Progenitor cell of endocrine pancreas (in vitro differentiated cells): ENCODE results near the gene SHTN1. TPM values are rescaled to one million over a fixed set of nuclear protein-coding genes. Genes with fewer than 3 reads are reported as not detected.

Source experiments
- DNase-seq: peaks from one replicate; pipeline ENCODE4 v3.0.0; 2021; ENCODE audit warnings: low spot score; ENCODE audit not compliant: unreplicated experiment
- H3K27ac Mint-ChIP-seq: 2 replicates; pipeline ENCODE4 v1.8.0; 2021; ENCODE audit warnings: mild to moderate bottlenecking, moderate library complexity, mixed read lengths
- H3K27me3 Mint-ChIP-seq: 2 replicates; pipeline ENCODE4 v1.8.0; 2021; ENCODE audit warnings: mixed read lengths
- H3K36me3 Mint-ChIP-seq: 2 replicates; pipeline ENCODE4 v1.8.0; 2022; ENCODE audit warnings: mixed read lengths; ENCODE audit not compliant: insufficient read depth
- H3K4me1 Mint-ChIP-seq: 2 replicates; pipeline ENCODE4 v1.8.0; 2021; ENCODE audit warnings: low read depth, mixed read lengths
- H3K4me3 Mint-ChIP-seq: 2 replicates; pipeline ENCODE4 v1.8.0; 2021; ENCODE audit warnings: low read depth, mild to moderate bottlenecking, moderate library complexity, mixed read lengths
- H3K9me3 Mint-ChIP-seq: 2 replicates; pipeline ENCODE4 v1.8.0; 2021; ENCODE audit warnings: low read depth, mixed read lengths
- total RNA-seq: library from RNA; stranded (reverse); gene quantifications from 2 replicates; pipeline ENCODE4 v1.2.1, GENCODE V29; 2021
- TF ChIP-seq, protein P1 (sequence below): fragments of 200-600 bp; sonication (generic); IDR thresholded peaks from one replicate; pipeline ENCODE4 v1.5.0; 2021; ENCODE audit warnings: antibody characterized with exemption, mild to moderate bottlenecking; ENCODE audit not compliant: unreplicated experiment

Gene SHTN1
- total RNA-seq, 1 donor from 2014 or later = 46.9 TPM

DNA sequence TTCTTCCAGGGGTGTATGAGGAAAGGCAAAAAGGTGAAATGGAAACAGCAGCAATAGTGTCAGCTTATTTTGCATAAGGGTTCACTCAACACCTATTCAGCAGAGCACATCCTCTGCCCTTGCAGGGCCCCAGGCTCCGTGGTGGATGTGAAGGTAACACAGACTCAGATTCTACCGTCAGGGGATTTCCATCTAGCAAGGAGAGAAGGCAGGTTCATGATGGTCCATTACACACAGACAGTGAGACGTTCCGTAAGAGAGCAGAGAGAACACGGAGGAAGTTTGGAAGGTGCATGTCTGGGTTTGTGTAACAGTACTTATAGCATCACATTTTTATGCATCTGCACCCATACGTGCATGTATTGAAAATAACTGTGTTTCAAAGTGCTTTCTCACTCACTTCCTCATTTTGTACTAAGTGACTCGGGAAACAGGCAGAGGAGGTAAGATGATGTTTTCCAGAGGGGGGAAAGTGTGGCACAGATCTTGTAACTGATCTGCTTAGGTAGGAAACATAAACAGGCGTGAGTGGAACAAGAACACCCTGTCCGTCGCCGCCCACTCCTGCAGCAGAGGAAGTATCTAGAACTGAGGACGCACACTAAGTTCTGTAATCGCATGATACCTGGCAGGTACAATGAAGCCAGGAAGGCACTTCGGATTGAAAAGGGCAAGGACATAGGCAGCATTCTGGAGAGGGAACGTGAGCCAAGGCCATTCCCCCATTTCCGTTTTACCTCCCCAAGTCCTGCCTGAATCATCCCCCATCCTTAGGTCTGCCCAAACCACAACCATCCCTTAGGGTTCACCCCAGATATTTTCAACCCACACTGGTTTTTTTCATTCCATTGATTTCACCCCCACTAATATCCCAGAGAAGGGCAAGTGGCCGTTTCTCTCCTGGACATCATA, 156.7 kb downstream of the SHTN1 start:
- no peaks in the 10 kb centered on the region for H3K9me3 Mint-ChIP-seq
- peaks cover 15% of the 10 kb centered on the region for H3K27me3 Mint-ChIP-seq
- TF ChIP-seq, protein P1, sequence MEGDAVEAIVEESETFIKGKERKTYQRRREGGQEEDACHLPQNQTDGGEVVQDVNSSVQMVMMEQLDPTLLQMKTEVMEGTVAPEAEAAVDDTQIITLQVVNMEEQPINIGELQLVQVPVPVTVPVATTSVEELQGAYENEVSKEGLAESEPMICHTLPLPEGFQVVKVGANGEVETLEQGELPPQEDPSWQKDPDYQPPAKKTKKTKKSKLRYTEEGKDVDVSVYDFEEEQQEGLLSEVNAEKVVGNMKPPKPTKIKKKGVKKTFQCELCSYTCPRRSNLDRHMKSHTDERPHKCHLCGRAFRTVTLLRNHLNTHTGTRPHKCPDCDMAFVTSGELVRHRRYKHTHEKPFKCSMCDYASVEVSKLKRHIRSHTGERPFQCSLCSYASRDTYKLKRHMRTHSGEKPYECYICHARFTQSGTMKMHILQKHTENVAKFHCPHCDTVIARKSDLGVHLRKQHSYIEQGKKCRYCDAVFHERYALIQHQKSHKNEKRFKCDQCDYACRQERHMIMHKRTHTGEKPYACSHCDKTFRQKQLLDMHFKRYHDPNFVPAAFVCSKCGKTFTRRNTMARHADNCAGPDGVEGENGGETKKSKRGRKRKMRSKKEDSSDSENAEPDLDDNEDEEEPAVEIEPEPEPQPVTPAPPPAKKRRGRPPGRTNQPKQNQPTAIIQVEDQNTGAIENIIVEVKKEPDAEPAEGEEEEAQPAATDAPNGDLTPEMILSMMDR = no peak
- H3K36me3 Mint-ChIP-seq = no peaks in the 10 kb centered on the region
- H3K4me3 Mint-ChIP-seq = peak overlapping the region; percentile 89
- H3K27ac Mint-ChIP-seq = peak overlapping the region; percentile 96
- H3K4me1 Mint-ChIP-seq = peaks cover 23% of the 10 kb centered on the region
- no peak for DNase-seq

DNA sequence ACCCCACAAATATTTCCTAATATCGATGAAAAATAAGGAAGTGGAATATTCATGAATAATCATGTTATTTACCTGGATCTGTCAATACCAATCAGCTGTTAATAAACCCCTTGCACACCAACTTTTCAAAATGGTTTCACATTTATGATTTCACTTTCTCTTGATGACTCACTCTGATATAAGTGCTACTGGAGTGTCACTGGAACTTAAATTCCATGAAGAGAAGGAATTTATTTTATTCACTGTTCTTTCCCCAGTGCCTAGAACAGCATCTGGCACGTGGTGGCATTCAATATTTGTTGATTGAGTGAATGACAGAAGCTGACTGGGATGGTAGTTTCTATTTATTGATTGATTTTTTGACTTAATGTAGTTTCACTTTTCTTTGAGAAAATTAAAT, 159.2 kb downstream of the SHTN1 start:
- TF ChIP-seq, protein P1 = no peak
- Mint-ChIP-seq H3K36me3 (no peaks in the 10 kb centered on the region), H3K4me3 (no peak overlapping the region), H3K27ac (no peak overlapping the region), H3K27me3 (peaks cover 7% of the 10 kb centered on the region), H3K4me1 (peaks cover 26% of the 10 kb centered on the region), H3K9me3 (no peaks in the 10 kb centered on the region)
- no peak for DNase-seq

DNA sequence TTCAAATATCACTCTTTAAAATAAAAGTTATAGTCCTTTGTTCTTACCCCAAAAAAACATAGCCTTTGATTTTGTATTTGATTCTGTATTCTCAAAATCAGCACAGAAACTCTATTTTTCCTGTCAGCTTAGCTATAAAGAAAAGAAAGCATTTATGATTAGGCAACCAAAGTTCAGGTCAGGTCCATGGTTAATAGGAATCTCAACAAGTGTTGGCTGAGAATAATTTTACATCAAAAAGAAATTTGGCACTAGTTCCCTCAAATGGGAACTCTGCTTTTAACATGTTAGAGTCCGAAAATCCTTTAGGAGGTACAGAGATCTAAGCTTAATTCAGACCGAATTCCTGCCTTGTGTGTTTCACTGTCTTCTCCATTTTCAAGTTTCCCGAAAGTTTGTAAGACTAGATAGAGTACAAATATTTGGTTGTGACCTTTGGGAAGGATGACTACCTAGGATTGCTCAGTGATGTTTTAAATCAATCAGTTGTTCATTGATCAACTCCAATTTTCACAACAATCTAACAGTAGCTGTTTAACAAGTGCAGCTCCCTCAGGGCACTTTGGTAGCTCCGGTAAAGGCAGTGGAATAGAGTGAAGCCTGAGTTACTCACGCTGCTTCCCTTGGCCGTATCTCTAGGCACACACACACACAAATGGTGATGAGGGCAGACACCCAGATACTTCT, 164.5 kb downstream of the SHTN1 start:
- TF ChIP-seq, protein P1 = no peak
- DNase-seq = no peak
- Mint-ChIP-seq H3K4me1 (peaks cover 18% of the 10 kb centered on the region), H3K9me3 (no peaks in the 10 kb centered on the region), H3K4me3 (no peak overlapping the region), H3K27ac (no peak overlapping the region), H3K36me3 (no peaks in the 10 kb centered on the region), H3K27me3 (peaks cover 8% of the 10 kb centered on the region)

DNA sequence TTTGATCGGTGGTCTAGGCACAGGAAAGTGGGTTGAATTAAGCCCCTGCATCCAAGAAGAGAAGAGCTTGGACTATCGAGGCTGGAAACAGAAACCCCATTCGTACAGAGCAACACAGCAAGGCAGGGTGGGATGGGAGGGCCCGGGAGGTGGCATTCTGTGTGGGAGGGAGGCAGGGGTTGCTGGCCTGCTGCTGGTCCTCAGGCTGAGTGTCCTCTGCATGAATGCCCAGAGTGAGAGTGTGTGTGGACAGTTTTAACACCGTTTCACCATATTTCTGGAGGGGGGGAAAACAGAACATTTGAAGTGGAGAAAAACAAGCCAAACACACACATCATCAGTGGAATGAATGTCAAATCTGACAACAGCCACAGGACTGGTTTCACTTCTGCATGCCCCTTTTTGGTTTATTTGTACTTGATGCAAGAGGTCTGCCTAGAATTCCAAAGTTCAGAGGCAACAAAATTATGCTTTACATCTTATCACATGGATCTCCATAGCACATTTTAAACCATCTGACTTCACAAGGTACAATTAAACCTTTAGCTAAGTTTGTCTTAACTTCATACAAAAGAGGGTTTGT, 166.8 kb downstream of the SHTN1 start:
- Mint-ChIP-seq H3K9me3 (no peaks in the 10 kb centered on the region), H3K4me1 (peaks cover 29% of the 10 kb centered on the region), H3K4me3 (no peak overlapping the region), H3K27ac (no peak overlapping the region), H3K27me3 (peaks cover 11% of the 10 kb centered on the region), H3K36me3 (no peaks in the 10 kb centered on the region)
- no peak for DNase-seq
- TF ChIP-seq, protein P1 = no peak

DNA sequence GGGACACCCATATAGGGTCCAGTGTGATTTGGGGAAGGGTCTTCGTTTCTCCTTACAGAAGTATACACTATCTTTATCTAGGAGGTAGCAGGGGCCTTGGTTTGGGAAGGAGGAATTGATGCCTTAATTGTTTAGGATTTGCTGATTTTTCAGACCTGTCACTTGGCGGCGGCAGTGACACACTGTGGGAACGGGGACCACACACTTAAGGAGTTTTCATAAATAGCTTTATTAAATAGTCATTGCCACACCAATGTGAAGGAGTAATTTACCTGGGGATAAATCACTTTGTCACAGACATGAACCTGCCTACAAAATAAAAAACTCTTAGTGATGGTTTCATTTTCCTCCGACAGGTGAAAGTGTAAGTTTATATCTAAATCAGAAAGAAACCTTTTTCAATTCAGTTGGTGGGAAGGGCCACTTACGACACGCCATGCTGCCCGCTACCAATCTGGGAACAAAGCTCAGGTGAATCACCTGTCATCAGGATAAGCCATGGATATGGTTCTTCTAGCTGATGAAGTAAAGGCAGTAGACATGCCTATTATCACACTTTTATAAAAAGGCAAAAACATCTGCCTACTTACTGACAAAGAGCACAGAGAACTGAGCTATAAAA, 168.0 kb downstream of the SHTN1 start:
- H3K9me3 Mint-ChIP-seq = no peaks in the 10 kb centered on the region
- no peak overlapping the region for H3K27ac Mint-ChIP-seq
- DNase-seq = no peak
- H3K27me3 Mint-ChIP-seq = peaks cover 11% of the 10 kb centered on the region
- peaks cover 29% of the 10 kb centered on the region for H3K4me1 Mint-ChIP-seq
- no peak overlapping the region for H3K4me3 Mint-ChIP-seq
- TF ChIP-seq, protein P1 = no peak
- no peaks in the 10 kb centered on the region for H3K36me3 Mint-ChIP-seq
